H9 (cell line): ENCODE measurements around the gene ZNF281. TPM values are rescaled to one million over a fixed set of nuclear protein-coding genes. Genes with fewer than 3 reads are reported as not detected.

Experiments
- DNase-seq: peaks from one replicate; pipeline ENCODE4 v3.0.0-alpha.2; 2017
- H2AFZ ChIP-seq: one replicate; pipeline ENCODE4 v1.6.1; 2013; ENCODE audit warnings: mild to moderate bottlenecking, low read length, control low read depth, moderate library complexity
- H2AK5ac ChIP-seq: 2 replicates; pipeline ENCODE4 v1.6.1; 2013; ENCODE audit warnings: low read length, control low read depth, mixed read lengths; ENCODE audit not compliant: insufficient read length
- H2BK120ac ChIP-seq: one replicate; pipeline ENCODE4 v1.6.1; 2013; ENCODE audit warnings: low read depth, mild to moderate bottlenecking, low read length, control low read depth, inconsistent platforms; ENCODE audit not compliant: poor library complexity, severe bottlenecking
- H2BK12ac ChIP-seq: 2 replicates; pipeline ENCODE4 v1.6.1; 2013; ENCODE audit warnings: low read length, control low read depth, mixed read lengths, low read depth; ENCODE audit not compliant: insufficient read length
- H2BK15ac ChIP-seq: 2 replicates; pipeline ENCODE4 v1.6.1; 2013; ENCODE audit warnings: low read depth, low read length, control low read depth
- H2BK20ac ChIP-seq: one replicate; pipeline ENCODE4 v1.6.1; 2013; ENCODE audit warnings: low read depth, mild to moderate bottlenecking, low read length, control low read depth, inconsistent platforms; ENCODE audit not compliant: poor library complexity, severe bottlenecking
- H2BK5ac ChIP-seq: 2 replicates; pipeline ENCODE4 v1.6.1; 2013; ENCODE audit warnings: low read length, control low read depth, mixed read lengths; ENCODE audit not compliant: insufficient read length
- H3K14ac ChIP-seq: 2 replicates; pipeline ENCODE4 v1.6.1; 2013; ENCODE audit warnings: low read length, control low read depth; ENCODE audit not compliant: insufficient read depth
- H3K18ac ChIP-seq: 2 replicates; pipeline ENCODE4 v1.6.1; 2013; ENCODE audit warnings: low read depth, mild to moderate bottlenecking, mixed read lengths, low read length, control low read depth; ENCODE audit not compliant: insufficient read length
- H3K23ac ChIP-seq: 2 replicates; pipeline ENCODE4 v1.6.1; 2013; ENCODE audit warnings: low read length, control low read depth, mixed read lengths, low read depth; ENCODE audit not compliant: insufficient read length
- H3K23me2 ChIP-seq: 2 replicates; pipeline ENCODE4 v1.6.1; 2013; ENCODE audit warnings: low read depth, mild to moderate bottlenecking, mixed read lengths, low read length, control low read depth; ENCODE audit not compliant: insufficient read length, poor library complexity, severe bottlenecking
- H3K27ac ChIP-seq: 2 replicates; pipeline ENCODE4 v1.5.1; 2013; ENCODE audit warnings: low read length, control low read depth, mixed read lengths, low read depth; ENCODE audit not compliant: insufficient read length
- H3K27me3 ChIP-seq: 2 replicates; pipeline ENCODE4 v1.6.1; 2013; ENCODE audit warnings: low read length, control low read depth, inconsistent platforms; ENCODE audit not compliant: insufficient read depth
- H3K4ac ChIP-seq: 2 replicates; pipeline ENCODE4 v1.6.1; 2013; ENCODE audit warnings: low read depth, mild to moderate bottlenecking, control low read depth, inconsistent platforms, low read length, moderate library complexity
- H3K4me1 ChIP-seq: 2 replicates; pipeline ENCODE4 v1.6.1; 2013; ENCODE audit warnings: low read length, control low read depth, inconsistent platforms; ENCODE audit not compliant: insufficient read depth
- H3K4me2 ChIP-seq: 2 replicates; pipeline ENCODE4 v1.6.1; 2013; ENCODE audit warnings: low read length, control low read depth, mixed read lengths; ENCODE audit not compliant: insufficient read length, insufficient read depth
- H3K56ac ChIP-seq: 2 replicates; pipeline ENCODE4 v1.6.1; 2013; ENCODE audit warnings: low read depth, mild to moderate bottlenecking, mixed read lengths, low read length, control low read depth; ENCODE audit not compliant: insufficient read length
- H3K79me1 ChIP-seq: 2 replicates; pipeline ENCODE4 v1.6.1; 2013; ENCODE audit warnings: low read depth, mild to moderate bottlenecking, moderate library complexity, low read length, control low read depth, inconsistent platforms; ENCODE audit not compliant: insufficient read depth, poor library complexity, severe bottlenecking
- H3K79me2 ChIP-seq: 2 replicates; pipeline ENCODE4 v1.6.1; 2013; ENCODE audit warnings: low read length, control low read depth, inconsistent platforms; ENCODE audit not compliant: insufficient read depth
- H3K9ac ChIP-seq: 2 replicates; pipeline ENCODE4 v1.6.1; 2013; ENCODE audit warnings: low read length, control low read depth, mixed read lengths; ENCODE audit not compliant: insufficient read length; ENCODE audit errors: extremely low read depth
- H3K9me3 ChIP-seq: one replicate; pipeline ENCODE4 v1.6.1; 2013; ENCODE audit warnings: low read depth, low read length, inconsistent platforms; ENCODE audit not compliant: control insufficient read depth
- H3T11ph ChIP-seq: one replicate; pipeline ENCODE4 v1.6.1; 2013; ENCODE audit warnings: mild to moderate bottlenecking, low read length, control low read depth, inconsistent platforms
- H4K20me1 ChIP-seq: one replicate; pipeline ENCODE4 v1.6.1; 2013; ENCODE audit not compliant: control insufficient read depth, insufficient read length, insufficient read depth
- H4K5ac ChIP-seq: 2 replicates; pipeline ENCODE4 v1.6.1; 2013; ENCODE audit warnings: low read depth, mild to moderate bottlenecking, mixed read lengths, low read length, control low read depth; ENCODE audit not compliant: insufficient read length
- H4K8ac ChIP-seq: replicated peaks from 2 replicates; pipeline ENCODE4 v1.6.1; 2013; ENCODE audit warnings: low read length, control low read depth, mixed read lengths, low read depth; ENCODE audit not compliant: insufficient read length
- H4K91ac ChIP-seq: 2 replicates; pipeline ENCODE4 v1.6.1; 2013; ENCODE audit warnings: low read depth, mild to moderate bottlenecking, moderate library complexity, mixed read lengths, low read length, control low read depth; ENCODE audit not compliant: insufficient read length
- H3K27ac Mint-ChIP-seq, 3 experiments: 2 replicates in 2 of 3; 3 replicates in 1 of 3; pipeline ENCODE4 v1.8.0; 2020 to 2021; ENCODE audit warnings: mixed read lengths in 3 of 3, mild to moderate bottlenecking in 1 of 3, moderate library complexity in 1 of 3
- H3K27me3 Mint-ChIP-seq: 2 replicates; pipeline ENCODE4 v1.8.0; 2021; ENCODE audit warnings: low read depth, mild to moderate bottlenecking, moderate library complexity, mixed read lengths
- H3K36me3 Mint-ChIP-seq, 3 experiments: 2 replicates in 2 of 3; 3 replicates in 1 of 3; pipeline ENCODE4 v1.8.0; 2020 to 2021; ENCODE audit warnings: low read depth in 3 of 3, mixed read lengths in 3 of 3; ENCODE audit not compliant: insufficient read depth in 1 of 3
- H3K4me1 Mint-ChIP-seq, 2 experiments: 2 replicates each; pipeline ENCODE4 v1.8.0; 2020; ENCODE audit warnings: mixed read lengths in 2 of 2
- H3K4me3 Mint-ChIP-seq, 2 experiments: 2 replicates in 1 of 2; 3 replicates in 1 of 2; pipeline ENCODE4 v1.8.0; 2020 to 2021; ENCODE audit warnings: mild to moderate bottlenecking in 2 of 2, mixed read lengths in 2 of 2, moderate library complexity in 1 of 2
- H3K9me3 Mint-ChIP-seq, 2 experiments: 2 replicates in 1 of 2; 3 replicates in 1 of 2; pipeline ENCODE4 v1.8.0; 2020; ENCODE audit warnings: mild to moderate bottlenecking in 2 of 2, mixed read lengths in 2 of 2, moderate library complexity in 1 of 2
- WGBS: extraction: QIAGEN DNeasy Blood & Tissue Kit; methylation state at CpG from one replicate; pipeline ENCODE4 v1.1.7; 2013; ENCODE audit warnings: missing lambda C conversion rate, low lambda C conversion rate, mixed read lengths; ENCODE audit not compliant: insufficient read length; ENCODE audit errors: extremely low coverage; 5-methylcytosine and 5-hydroxymethylcytosine counted together
- total RNA-seq: library from RNA; stranded (reverse); gene quantifications from 2 replicates; pipeline ENCODE4 v1.2.1, GENCODE V29; 2021
- TF ChIP-seq, protein P1 (sequence below): fragments of 200-600 bp; sonication (generic); conservative IDR thresholded peaks from 3 replicates; pipeline ENCODE4 v1.8.0; 2021; ENCODE audit warnings: antibody characterized with exemption, mild to moderate bottlenecking

Gene ZNF281
- total RNA-seq, 1 experiment from 2014 or later: 75.2 TPM

DNA sequence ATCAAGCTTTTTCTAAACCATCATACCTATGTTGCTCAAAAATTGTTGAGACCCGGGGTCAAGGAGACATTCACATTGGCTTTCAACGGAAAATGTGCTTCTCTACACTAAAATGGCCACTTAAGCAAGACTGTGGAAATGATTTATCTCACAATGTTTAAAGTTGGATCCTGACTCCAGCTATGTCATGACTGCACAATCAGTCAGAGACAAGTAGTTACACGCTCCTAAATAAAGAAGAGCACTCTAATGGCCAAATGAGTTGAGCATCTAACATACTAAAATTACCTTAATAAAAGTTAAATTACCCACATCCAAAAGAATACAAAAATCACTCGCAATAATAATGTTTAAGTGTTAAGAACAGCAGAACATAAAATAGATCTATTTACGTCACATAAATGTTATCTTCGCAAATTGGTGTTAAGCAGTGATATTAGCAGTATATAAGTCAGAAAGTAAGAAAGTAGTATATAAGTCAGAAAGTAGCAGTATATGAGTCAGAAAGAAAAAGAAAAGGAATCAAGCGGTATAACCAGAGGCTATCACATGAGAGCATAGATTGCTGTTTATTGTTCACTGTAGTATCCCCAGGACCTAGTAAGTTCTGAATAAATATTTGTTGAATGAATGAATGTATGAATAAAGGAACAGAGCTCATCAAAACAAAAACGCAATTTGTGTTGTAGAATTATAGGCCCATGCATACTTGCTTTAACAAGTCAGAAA is 28.4 kb downstream of the ZNF281 start:
- no peak overlapping the region for H3K4ac ChIP-seq

More for the DNA sequence above, 28.4 kb downstream of the ZNF281 start:
- no peak overlapping the region for H3K27ac Mint-ChIP-seq
- H4K8ac ChIP-seq: no peak overlapping the region
- no peaks in the 10 kb centered on the region; a peak in 1 of 7 replicates for H3K36me3 Mint-ChIP-seq
- H3K18ac ChIP-seq: no peak overlapping the region
- H3K4me2 ChIP-seq: no peak overlapping the region
- no peak overlapping the region for H2BK20ac ChIP-seq
- H4K5ac ChIP-seq: no peak overlapping the region
- H4K91ac ChIP-seq: no peak overlapping the region
- DNase-seq: no peak
- no peak overlapping the region for H2AK5ac ChIP-seq
- no peaks in the 10 kb centered on the region for H3K27me3 ChIP-seq
- no peak overlapping the region for H3K23ac ChIP-seq
- no peak overlapping the region for H2BK15ac ChIP-seq
- H3K56ac ChIP-seq: no peak overlapping the region
- no peaks in the 10 kb centered on the region for H3K79me1 ChIP-seq
- no peaks in the 10 kb centered on the region for H3K9me3 ChIP-seq
- no peak overlapping the region for H3K9ac ChIP-seq
- no peak overlapping the region for H3K4me3 Mint-ChIP-seq
- no peak overlapping the region for H2BK5ac ChIP-seq
- H3K14ac ChIP-seq: no peak overlapping the region
- H3K9me3 Mint-ChIP-seq: no peaks in the 10 kb centered on the region
- no peaks in the 10 kb centered on the region for H3K27me3 Mint-ChIP-seq
- TF ChIP-seq, protein P1, sequence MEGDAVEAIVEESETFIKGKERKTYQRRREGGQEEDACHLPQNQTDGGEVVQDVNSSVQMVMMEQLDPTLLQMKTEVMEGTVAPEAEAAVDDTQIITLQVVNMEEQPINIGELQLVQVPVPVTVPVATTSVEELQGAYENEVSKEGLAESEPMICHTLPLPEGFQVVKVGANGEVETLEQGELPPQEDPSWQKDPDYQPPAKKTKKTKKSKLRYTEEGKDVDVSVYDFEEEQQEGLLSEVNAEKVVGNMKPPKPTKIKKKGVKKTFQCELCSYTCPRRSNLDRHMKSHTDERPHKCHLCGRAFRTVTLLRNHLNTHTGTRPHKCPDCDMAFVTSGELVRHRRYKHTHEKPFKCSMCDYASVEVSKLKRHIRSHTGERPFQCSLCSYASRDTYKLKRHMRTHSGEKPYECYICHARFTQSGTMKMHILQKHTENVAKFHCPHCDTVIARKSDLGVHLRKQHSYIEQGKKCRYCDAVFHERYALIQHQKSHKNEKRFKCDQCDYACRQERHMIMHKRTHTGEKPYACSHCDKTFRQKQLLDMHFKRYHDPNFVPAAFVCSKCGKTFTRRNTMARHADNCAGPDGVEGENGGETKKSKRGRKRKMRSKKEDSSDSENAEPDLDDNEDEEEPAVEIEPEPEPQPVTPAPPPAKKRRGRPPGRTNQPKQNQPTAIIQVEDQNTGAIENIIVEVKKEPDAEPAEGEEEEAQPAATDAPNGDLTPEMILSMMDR: no peak
- H2BK12ac ChIP-seq: no peak overlapping the region
- no peaks in the 10 kb centered on the region for H4K20me1 ChIP-seq
- no peak overlapping the region for H3K27ac ChIP-seq
- peaks cover 28 to 32% of the 10 kb centered on the region in 2 experiments for H3K4me1 Mint-ChIP-seq
- no peak overlapping the region for H2AFZ ChIP-seq
- no peak overlapping the region for H3T11ph ChIP-seq
- no peaks in the 10 kb centered on the region for H3K79me2 ChIP-seq
- no peaks in the 10 kb centered on the region for H3K23me2 ChIP-seq
- no peak overlapping the region for H2BK120ac ChIP-seq
- peaks cover under 1% of the 10 kb centered on the region; the same call in 1 of the 2 replicates for H3K4me1 ChIP-seq
- WGBS: 100% methylated on average over 1 of the region's 8 CpGs
